GM06990 (cell line): Measurements from ENCODE around the gene ASNSD1.
"Not testable (repeated sequence)": the region's sequence is repeated elsewhere in the genome, so short reads cannot be mapped to it uniquely, and the experiment has no call there.

Experiments used
- DNase-seq: peaks from one replicate; pipeline ENCODE4 v3.0.0-alpha.2; 2011; ENCODE audit not compliant: insufficient read length; ENCODE audit errors: extremely low read depth
- H3K27me3 ChIP-seq: replicated peaks from 2 replicates; pipeline ENCODE4 v1.6.0; 2011; ENCODE audit warnings: low read length; ENCODE audit not compliant: control insufficient read depth, insufficient read depth
- H3K36me3 ChIP-seq: 2 replicates; pipeline ENCODE4 v1.5.1; 2011; ENCODE audit warnings: low read length; ENCODE audit not compliant: control insufficient read depth, insufficient read depth
- H3K4me3 ChIP-seq: replicated peaks from 2 replicates; pipeline ENCODE4 v1.5.1; 2011; ENCODE audit warnings: low read depth, mild to moderate bottlenecking, control low read depth, low read length
- CTCF ChIP-seq: IDR thresholded peaks from 2 replicates; pipeline ENCODE4 v1.5.1; 2011; ENCODE audit warnings: low read length, control low read depth, mild to moderate bottlenecking, inconsistent platforms; ENCODE audit not compliant: insufficient read depth, poor library complexity, severe bottlenecking

ASNSD1 gene

GRCh38 chr2:189681903-189682302, 20.6 kb downstream of the ASNSD1 start:
- no peaks in the 10 kb centered on the region; the same call in 1 of the 2 replicates for H3K36me3 ChIP-seq
- no peak for DNase-seq
- no peak overlapping the region for H3K4me3 ChIP-seq
- no peak for TF ChIP-seq CTCF
- no peaks in the 10 kb centered on the region for H3K27me3 ChIP-seq

GRCh38 chr2:189683348-189683747, 22.1 kb downstream of the ASNSD1 start:
- TF ChIP-seq CTCF = no peak
- DNase-seq = no peak
- H3K27me3 ChIP-seq = no peaks in the 10 kb centered on the region
- no peak overlapping the region for H3K4me3 ChIP-seq
- H3K36me3 ChIP-seq = no peaks in the 10 kb centered on the region; the same call in 1 of the 2 replicates

- H3K36me3 ChIP-seq = no peaks in the 10 kb centered on the region; the same call in 1 of the 2 replicates
- no peaks in the 10 kb centered on the region for H3K27me3 ChIP-seq
- H3K4me3 ChIP-seq = no peak overlapping the region
- no peak for TF ChIP-seq CTCF
- DNase-seq = no peak
These were observed 23.6 kb downstream of the ASNSD1 start for GRCh38 chr2:189684811-189685210.

GRCh38 chr2:189685540-189686229, 24.4 kb downstream of the ASNSD1 start:
- Histone ChIP-seq H3K36me3 (no peaks in the 10 kb centered on the region; the same call in 1 of the 2 replicates), H3K4me3 (no peak overlapping the region), H3K27me3 (no peaks in the 10 kb centered on the region)
- TF ChIP-seq CTCF = no peak
- DNase-seq = no peak

- DNase-seq = not testable (repeated sequence)
These were observed 26.5 kb downstream of the ASNSD1 start for GRCh38 chr2:189687796-189688195.

GRCh38 chr2:189696223-189696622, 35.0 kb downstream of the ASNSD1 start:
- DNase-seq = no peak

More at GRCh38 chr2:189687796-189688195, 26.5 kb downstream of the ASNSD1 start:
- not testable (repeated sequence) for H3K36me3 ChIP-seq, H3K27me3 ChIP-seq, H3K4me3 ChIP-seq

More at GRCh38 chr2:189696223-189696622, 35.0 kb downstream of the ASNSD1 start:
- H3K27me3 ChIP-seq = no peaks in the 10 kb centered on the region
- no peak for TF ChIP-seq CTCF
- H3K4me3 ChIP-seq = no peak overlapping the region
- H3K36me3 ChIP-seq = no peaks in the 10 kb centered on the region
